Heart left ventricle (tissue), 16 donors: Measurements from ENCODE around the gene A2M. TPM values are rescaled to one million over a fixed set of nuclear protein-coding genes. Genes with fewer than 3 reads are reported as not detected.

ENCODE experiments used
- ATAC-seq, 4 donors: fragments of 200-7000 bp; cut with Tn5 transposase; one replicate each; pipeline ENCODE4 v1.9.1; 2020 to 2022; ENCODE audit warnings: moderate library complexity in 4 of 4, mild to moderate bottlenecking in 3 of 4, moderate number of reproducible peaks in 1 of 4
- DNase-seq, 5 donors: peaks; one replicate each; pipeline ENCODE4 v3.0.0-alpha.2; 2020
- H3K27ac ChIP-seq, 12 donors: fragments of 200-600 bp; sonication (generic) in 4 of 12; one replicate each; pipeline versions ENCODE4 v1.5.0 to v1.8.0; 2016 to 2022; ENCODE audit warnings: mild to moderate bottlenecking in 2 of 12
- H3K27me3 ChIP-seq, 9 donors: fragments of 200-600 bp; sonication (generic) in 2 of 9; one replicate each; pipeline versions ENCODE4 v1.5.1 to v1.8.0; 2016 to 2022; ENCODE audit warnings: mild to moderate bottlenecking in 3 of 9
- H3K36me3 ChIP-seq, 9 donors: fragments of 200-600 bp; sonication (generic) in 2 of 9; one replicate each; pipeline versions ENCODE4 v1.5.0 to v1.8.0; 2018 to 2022; ENCODE audit warnings: mild to moderate bottlenecking in 2 of 9
- H3K4me1 ChIP-seq, 12 donors: fragments of 200-600 bp; sonication (generic) in 4 of 12; one replicate each; pipeline versions ENCODE4 v1.5.0 to v1.8.0; 2016 to 2022; ENCODE audit warnings: mild to moderate bottlenecking in 3 of 12
- H3K4me3 ChIP-seq, 12 donors: fragments of 200-600 bp; sonication (generic) in 4 of 12; one replicate each; pipeline versions ENCODE4 v1.5.0 to v1.8.0; 2017 to 2022; ENCODE audit warnings: mild to moderate bottlenecking in 9 of 12, moderate library complexity in 4 of 12
- H3K9me3 ChIP-seq, 12 donors: fragments of 200-600 bp; sonication (generic) in 4 of 12; one replicate each; pipeline versions ENCODE4 v1.5.0 to v1.8.0; 2016 to 2022; ENCODE audit warnings: mild to moderate bottlenecking in 1 of 12
- POLR2A ChIP-seq, 2 donors: fragments of 450-650 bp; IDR thresholded peaks; one replicate each; pipeline ENCODE4 v1.6.1; 2017; ENCODE audit warnings: antibody characterized with exemption in 2 of 2, mild to moderate bottlenecking in 2 of 2, moderate library complexity in 2 of 2
- WGBS, 4 donors: extraction: QIAGEN DNeasy Blood & Tissue Kit in 2 of 4; methylation state at CpG; one replicate each; pipeline versions ENCODE4 v1.1.5 to v1.1.7; 2013 to 2018; 5-methylcytosine and 5-hydroxymethylcytosine counted together
- intact Hi-C, 10 donors: fragments of 100-400 bp; cut with DNase I; formaldehyde crosslinking; loops; one replicate each; pipeline versions ENCODE4 v1.11.1 to v1.14.2; 2022
- polyA plus RNA-seq, 2 donors: library from polyadenylated mRNA; stranded (reverse); fragments of 200-250 nt; gene quantifications; one replicate each; pipeline ENCODE4 v1.2.3, GENCODE V29; 2013
- total RNA-seq, 9 donors: library from RNA; depleted of rRNA in 2 of 9; stranded (reverse); fragments of >200 nt in 2 of 9; fragmentation: NEBNext Ultra II Directional in 3 of 9; extraction: Animal tissue kit (Norgen Biotek cat#: 25700) in 3 of 9; gene quantifications; one replicate each; pipeline versions ENCODE4 v1.1.0 to v1.2.4, GENCODE V29; 2016 to 2023
- TF ChIP-seq, protein P1 (sequence below), 12 donors: fragments of 200-600 bp; sonication (generic) in 4 of 12; IDR thresholded peaks; one replicate each; pipeline versions ENCODE4 v1.5.0 to v1.8.0; 2018 to 2022; ENCODE audit warnings: antibody characterized with exemption in 12 of 12, mild to moderate bottlenecking in 5 of 12
- donor health status: ischemic (EF 13 %, LVEDD 7.1; RV severe dilation, severe dysfunction).
- donor health status: healthy with polysubstance abuse.
- donor health status: DM: no; HTN: yes; CAD: no.
- donor health status: DM: no; HTN: no; CAD: no.
- donor health status: ischemic (EF 25% LVEDD 6.9; RV normal size, moderate dysfunction).
- donor health status: ischemic (EF 25% LVEDD 5.7; RV mildly dilated, moderate dysfunction).
- donor health status: healthy.
- donor health status: DM: yes; HTN: yes; CAD: no.
- donor health status: ischemic (EF 35%, LVEDD 5.7; RV mildly dilated, moderate dysfunction).
- donor health status: nonischemic (EF 11% LVEDD 7.7; RV severe dilation, severe dysfunction).
- donor health status: DM: yes; HTN: yes; CAD: no.
- donor health status: PGD.
- donor health status: ischemic (EF 29% LVEDD 5.4; RV normal size, mild dysfunction).
- donor health status: nonischemic (EF 23%, LVEDD 6.1; RV moderate dilation, normal function).

The A2M gene
- total and polyA plus RNA-seq, 11 donors, result 133 to 1,706 (median 385) TPM

DNA sequence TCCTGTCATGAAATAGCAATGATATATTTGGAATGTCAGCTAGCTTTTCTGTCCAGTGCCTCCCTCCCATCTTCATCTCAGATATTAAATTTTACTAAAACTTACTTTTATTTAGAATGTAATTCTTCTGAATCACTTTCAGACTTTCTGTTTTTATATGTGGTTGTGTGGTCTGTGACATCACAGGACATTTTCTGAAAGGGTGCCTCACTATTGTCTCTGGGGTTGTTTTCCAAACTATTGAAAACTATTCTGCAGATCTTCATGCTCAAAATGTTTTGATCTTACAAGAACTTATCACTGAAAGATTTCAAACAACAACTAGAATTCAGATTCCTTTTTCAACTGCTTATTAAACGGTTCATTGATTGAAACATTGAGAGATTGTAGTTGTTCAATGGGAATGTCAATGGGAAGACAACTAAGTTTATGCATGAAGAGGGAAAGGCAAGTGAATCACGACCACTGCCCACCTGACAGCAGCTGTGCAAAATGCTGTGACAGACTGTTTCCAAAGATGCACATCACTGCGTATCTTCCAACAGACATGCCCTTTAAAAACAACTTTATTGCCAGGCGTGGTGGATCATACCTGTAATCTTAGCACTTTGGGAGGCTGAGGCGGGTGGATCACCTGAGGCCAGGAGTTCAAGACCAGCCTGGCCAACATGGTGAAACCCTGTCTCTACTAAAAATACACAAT lies 75.1 kb downstream of the A2M start:
- no peaks in the 10 kb centered on the region for H3K9me3 ChIP-seq
- H3K4me1 ChIP-seq, result peaks cover 0 to 11% (median 4%) of the 10 kb centered on the region in 12 donors
- H3K4me3 ChIP-seq, result no peak overlapping the region
- peak overlapping the region in 1 of 12 donors; percentile 44 for H3K27ac ChIP-seq
- no peak for TF ChIP-seq POLR2A (IDR thresholded peaks at IDR 0.05)
- TF ChIP-seq, protein P1, sequence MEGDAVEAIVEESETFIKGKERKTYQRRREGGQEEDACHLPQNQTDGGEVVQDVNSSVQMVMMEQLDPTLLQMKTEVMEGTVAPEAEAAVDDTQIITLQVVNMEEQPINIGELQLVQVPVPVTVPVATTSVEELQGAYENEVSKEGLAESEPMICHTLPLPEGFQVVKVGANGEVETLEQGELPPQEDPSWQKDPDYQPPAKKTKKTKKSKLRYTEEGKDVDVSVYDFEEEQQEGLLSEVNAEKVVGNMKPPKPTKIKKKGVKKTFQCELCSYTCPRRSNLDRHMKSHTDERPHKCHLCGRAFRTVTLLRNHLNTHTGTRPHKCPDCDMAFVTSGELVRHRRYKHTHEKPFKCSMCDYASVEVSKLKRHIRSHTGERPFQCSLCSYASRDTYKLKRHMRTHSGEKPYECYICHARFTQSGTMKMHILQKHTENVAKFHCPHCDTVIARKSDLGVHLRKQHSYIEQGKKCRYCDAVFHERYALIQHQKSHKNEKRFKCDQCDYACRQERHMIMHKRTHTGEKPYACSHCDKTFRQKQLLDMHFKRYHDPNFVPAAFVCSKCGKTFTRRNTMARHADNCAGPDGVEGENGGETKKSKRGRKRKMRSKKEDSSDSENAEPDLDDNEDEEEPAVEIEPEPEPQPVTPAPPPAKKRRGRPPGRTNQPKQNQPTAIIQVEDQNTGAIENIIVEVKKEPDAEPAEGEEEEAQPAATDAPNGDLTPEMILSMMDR (IDR thresholded peaks at IDR 0.05), result no peak
- ATAC-seq, result no peak
- no peak for DNase-seq
- intact Hi-C loops, result loop anchor here in 7 of 10 donors (2.0 to 10.0 kb wide), 8 partner anchors 90 to 496 kb away; partner anchors contain the start of genes CLEC4E (in 3 of the 7) and PHC1 (in 1 of the 7)
- 78 to 88% (median 84%) methylated on average over 5 of the region's 5 CpGs for WGBS, 4 donors
- no peaks in the 10 kb centered on the region for H3K36me3 ChIP-seq
- no peaks in the 10 kb centered on the region for H3K27me3 ChIP-seq

DNA sequence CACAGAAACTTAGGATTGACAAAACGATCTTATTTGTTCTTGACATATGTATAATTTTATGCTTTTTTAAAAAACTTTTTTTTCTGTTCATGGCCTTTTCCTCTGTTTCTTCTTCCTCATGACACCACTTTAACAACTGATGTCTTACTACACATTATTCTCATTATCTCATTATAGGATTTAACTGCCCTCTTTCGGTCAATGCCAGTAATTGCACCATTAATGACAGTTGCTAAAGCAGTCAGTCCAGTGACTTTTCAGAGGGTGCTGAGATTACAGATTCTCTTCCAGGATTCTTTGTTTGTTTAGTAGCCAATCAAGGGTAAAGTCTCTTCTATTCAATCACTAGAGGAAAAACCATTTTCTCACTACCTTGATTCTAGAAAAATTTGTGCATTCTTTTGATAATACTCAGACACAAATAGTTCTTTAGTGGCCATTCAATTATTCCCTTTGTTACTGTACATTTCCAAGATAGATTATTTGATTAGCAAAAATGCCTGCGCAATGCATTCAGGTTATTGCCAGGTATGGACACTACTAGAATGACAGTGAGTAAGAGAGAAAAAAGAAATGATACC lies 76.2 kb downstream of the A2M start:
- H3K4me3 ChIP-seq, result no peak overlapping the region
- no peak overlapping the region for H3K27ac ChIP-seq
- TF ChIP-seq, protein P1 (IDR thresholded peaks at IDR 0.05), result peak; percentile 64 to 84 (median 80)
- TF ChIP-seq POLR2A (IDR thresholded peaks at IDR 0.05), result no peak
- 7 to 15% (median 12%) methylated on average over 3 of the region's 3 CpGs for WGBS, 4 donors
- DNase-seq (no peak), ATAC-seq (peak; percentile 51 to 75 (median 64))
- peaks cover 0 to 11% (median 4%) of the 10 kb centered on the region in 12 donors for H3K4me1 ChIP-seq
- no peaks in the 10 kb centered on the region for H3K36me3 ChIP-seq
- intact Hi-C loops, result loop anchor here in 7 of 10 donors (1.0 to 10.0 kb wide), 7 partner anchors 87 to 495 kb away; partner anchors contain the start of genes CLEC4E (in 1 of the 7) and M6PR (in 1 of the 7)
- H3K9me3 ChIP-seq, result peaks cover 0 to 3% (median 0%) of the 10 kb centered on the region in 12 donors
- no peaks in the 10 kb centered on the region for H3K27me3 ChIP-seq

DNA sequence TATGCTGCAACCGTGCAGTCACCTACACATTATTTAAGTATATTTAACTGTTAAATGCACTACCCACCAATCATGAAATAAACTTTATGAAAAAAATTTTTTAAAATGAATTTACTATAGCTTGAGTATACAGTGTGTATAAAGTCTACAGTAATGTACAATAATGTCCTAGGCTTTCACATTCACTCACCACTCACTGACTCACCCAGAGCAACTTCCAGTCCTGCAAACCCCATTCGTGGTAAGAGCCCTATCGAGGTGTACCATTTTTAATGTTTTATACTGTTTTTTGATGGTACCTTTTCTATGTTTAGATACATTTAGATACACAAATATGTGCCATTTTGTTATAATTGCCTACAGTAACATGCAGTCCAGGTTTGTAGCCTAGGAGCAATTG lies 78.3 kb downstream of the A2M start:
- Histone ChIP-seq H3K9me3 (peaks cover 0 to 3% (median 0%) of the 10 kb centered on the region in 12 donors), H3K27me3 (no peaks in the 10 kb centered on the region), H3K4me3 (no peak overlapping the region), H3K27ac (no peak overlapping the region), H3K4me1 (peaks cover 0 to 11% (median 4%) of the 10 kb centered on the region in 12 donors), H3K36me3 (no peaks in the 10 kb centered on the region)
- TF ChIP-seq, protein P1 (IDR thresholded peaks at IDR 0.05), result no peak
- no peak for TF ChIP-seq POLR2A (IDR thresholded peaks at IDR 0.05)
- intact Hi-C loops, result loop anchor here in 7 of 10 donors (2.0 to 10.0 kb wide), 5 partner anchors 85 to 493 kb away; partner anchors contain the start of gene CLEC4E (in 1 of the 7)
- no peak for DNase-seq
- no peak for ATAC-seq
- 86 to 89% (median 89%) methylated on average over 3 of the region's 3 CpGs for WGBS, 4 donors

DNA sequence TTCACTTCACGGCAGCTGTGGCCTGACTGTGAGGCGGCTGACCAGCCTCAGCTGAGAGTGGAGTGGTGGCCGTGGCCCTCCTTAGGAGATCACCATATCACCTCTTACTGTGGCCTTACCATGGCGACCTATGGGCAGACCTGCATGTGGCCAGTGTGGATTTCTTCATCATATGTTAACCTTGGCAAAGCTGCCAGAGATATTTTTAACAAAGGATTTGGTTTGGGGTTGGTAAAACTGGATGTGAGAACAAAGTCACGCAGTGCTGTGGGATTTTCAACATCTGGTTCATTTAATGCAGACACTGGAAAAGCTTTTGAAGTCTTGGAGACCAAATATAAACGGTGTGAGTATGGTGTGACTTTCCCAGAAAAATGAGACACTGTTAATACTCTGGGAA lies 79.5 kb downstream of the A2M start:
- DNase-seq, result no peak
- H3K27me3 ChIP-seq, result no peaks in the 10 kb centered on the region
- TF ChIP-seq, protein P1 (IDR thresholded peaks at IDR 0.05), result no peak
- TF ChIP-seq POLR2A (IDR thresholded peaks at IDR 0.05), result no peak
- intact Hi-C loops, result loop anchor here in 7 of 10 donors (2.0 to 10.0 kb wide), 5 partner anchors 84 to 491 kb away; partner anchors contain the start of gene CLEC4E (in 1 of the 7)
- ATAC-seq, result no peak
- H3K4me1 ChIP-seq, result peaks cover 0 to 9% (median 3%) of the 10 kb centered on the region in 12 donors
- no peak overlapping the region for H3K4me3 ChIP-seq
- no peaks in the 10 kb centered on the region for H3K36me3 ChIP-seq
- WGBS, 4 donors, result 79 to 80% (median 80%) methylated on average over 6 of the region's 6 CpGs
- H3K9me3 ChIP-seq, result peaks cover 0 to 3% (median 0%) of the 10 kb centered on the region in 12 donors
- H3K27ac ChIP-seq, result no peak overlapping the region
